COLO668 (cell line): ENCODE results near the gene SRC.
"Not testable (repeated sequence)": the region's sequence is repeated elsewhere in the genome, so short reads cannot be mapped to it uniquely, and the experiment has no call there.

Source experiments
- DNase-seq: peaks from one replicate; lab custom pipeline; 2025; ENCODE audit not compliant: unreplicated experiment; lab: John Stamatoyannopoulos, UW

Gene SRC

GRCh38 chr20:37335642-37336368 is 10.1 kb upstream of the SRC start:
- no peak for DNase-seq

- no peak for DNase-seq
These were observed 9.4 kb upstream of the SRC start for GRCh38 chr20:37336369-37337207.

GRCh38 chr20:37337208-37337991 is 8.5 kb upstream of the SRC start:
- DNase-seq = no peak

GRCh38 chr20:37338380-37338779 is 7.6 kb upstream of the SRC start:
- DNase-seq = not testable (repeated sequence)

GRCh38 chr20:37339208-37339607 is 6.7 kb upstream of the SRC start:
- no peak for DNase-seq

GRCh38 chr20:37339764-37340109 is 6.2 kb upstream of the SRC start:
- DNase-seq = not testable (repeated sequence)

- DNase-seq = no peak
These were observed 4.9 kb upstream of the SRC start for GRCh38 chr20:37340998-37341397.

- no peak for DNase-seq
These were observed 4.3 kb upstream of the SRC start for GRCh38 chr20:37341632-37342031.

- DNase-seq = no peak
These were observed 3.4 kb upstream of the SRC start for GRCh38 chr20:37342231-37343177.

- DNase-seq = no peak
These were observed 2.5 kb upstream of the SRC start for GRCh38 chr20:37343212-37343993.

- DNase-seq = no peak
These were observed 2.0 kb upstream of the SRC start for GRCh38 chr20:37343994-37344355.

GRCh38 chr20:37344506-37345338 is 1.2 kb upstream of the SRC start:
- peak; percentile 46 for DNase-seq

GRCh38 chr20:37346236-37346534 is 245 bp downstream of the SRC start:
- peak; percentile 48 for DNase-seq

GRCh38 chr20:37346535-37347346 is 801 bp downstream of the SRC start:
- DNase-seq = no peak

GRCh38 chr20:37347347-37347823 is 1.4 kb downstream of the SRC start:
- no peak for DNase-seq

- no peak for DNase-seq
These were observed 2.2 kb downstream of the SRC start for GRCh38 chr20:37347891-37348791.
